Measurements from ENCODE around the gene SESTD1. TPM values are rescaled to one million over a fixed set of nuclear protein-coding genes. Genes with fewer than 3 reads are reported as not detected.

SESTD1 gene
- total and polyA plus RNA-seq, 2 of the 8 experiments (the other 6 are each of a cell fraction or from before 2014, with no cell fraction given) = 5.2 to 49.6 TPM

DNA sequence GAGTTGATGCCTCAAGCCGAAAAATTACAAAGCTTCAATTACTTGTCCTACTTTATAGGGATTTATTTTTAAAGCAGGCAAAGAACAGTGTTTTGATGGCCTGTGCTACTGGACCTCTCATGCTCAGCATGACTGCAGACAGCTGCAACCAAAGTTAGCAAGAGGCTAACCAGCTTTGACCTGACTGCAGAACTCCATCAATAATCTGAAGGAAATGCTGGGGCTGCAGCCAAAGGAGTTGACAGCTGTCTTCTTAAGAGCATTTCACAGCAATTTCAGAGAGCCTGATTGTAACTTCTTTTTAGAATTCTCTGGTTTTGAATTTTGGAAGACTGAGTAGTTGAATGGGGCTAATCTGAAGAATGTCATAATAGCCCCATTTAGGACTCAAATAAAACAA, 46.5 kb upstream of the SESTD1 start:
- no peak overlapping the region for H2AK5ac ChIP-seq (ENCODE audit: low read depth, low read length)
- H3K56ac ChIP-seq (replicated peaks; ENCODE audit: insufficient read length, low read depth, low read length) = no peak overlapping the region
- no peak overlapping the region for H3K4ac ChIP-seq (replicated peaks; ENCODE audit: insufficient read length, low read depth, low read length)
- H3K4me2 ChIP-seq (ENCODE audit: insufficient read depth in 1 of 2, low read depth in 2 of 2, low read length in 2 of 2) = no peak overlapping the region
- no peak overlapping the region for H2BK20ac ChIP-seq (ENCODE audit: low read length)
- H3K23me2 ChIP-seq (ENCODE audit: low read depth, low read length) = no peaks in the 10 kb centered on the region
- ChIA-PET POLR2A (ENCODE audit: partially characterized antibody) (no interaction called here), CTCF (ENCODE audit: partially characterized antibody) (interaction anchor here (0.9 kb wide), 1 partner anchor 12 kb away, joined by 3 read pairs; no protein-coding TSS in a partner anchor)
- H3K4me3 ChIP-seq (ENCODE audit: extremely low read depth in 1 of 4, insufficient read depth in 2 of 4, low read depth in 3 of 4, low read length in 4 of 4) = no peak overlapping the region
- H3K36me3 ChIP-seq (ENCODE audit: control insufficient read depth in 2 of 4, insufficient read depth in 4 of 4, low read length in 3 of 4) = no peaks in the 10 kb centered on the region
- no peak for FAIRE-seq
- H3K79me1 ChIP-seq (ENCODE audit: low read depth, low read length) = no peaks in the 10 kb centered on the region
- H3K9me3 ChIP-seq (ENCODE audit: insufficient read depth in 2 of 2, low read depth in 1 of 2, low read length in 1 of 2) = peaks cover 3 to 6% of the 10 kb centered on the region in 2 experiments; a peak in 1 of 4 replicates
- H2AFZ ChIP-seq (ENCODE audit: low read length) = no peak overlapping the region
- no peak overlapping the region for H3K9ac ChIP-seq (replicated peaks in 1 of 4; ENCODE audit: extremely low read depth in 1 of 4, low read depth in 3 of 4, low read length in 3 of 4)
- H3K27me3 ChIP-seq (replicated peaks in 1 of 4; ENCODE audit: control insufficient read depth in 3 of 4, extremely low read depth in 1 of 4, insufficient read depth in 3 of 4, low read length in 3 of 4) = no peaks in the 10 kb centered on the region
- DNase-seq (ENCODE audit: low read depth in 1 of 2, low spot score in 2 of 2) = no peak
- no peaks in the 10 kb centered on the region for H3K79me2 ChIP-seq (ENCODE audit: control insufficient read depth in 1 of 2, insufficient read depth in 2 of 2, low read length in 2 of 2)
- H3K4me1 ChIP-seq (replicated peaks in 1 of 4; ENCODE audit: control insufficient read depth in 3 of 4, insufficient read depth in 4 of 4, low read length in 3 of 4) = no peaks in the 10 kb centered on the region
- H3K23ac ChIP-seq (ENCODE audit: insufficient read length) = no peak overlapping the region
- no peaks in the 10 kb centered on the region for H4K20me1 ChIP-seq (replicated peaks in 1 of 2; ENCODE audit: control insufficient read depth in 1 of 2, insufficient read depth in 2 of 2, low read length in 2 of 2)
- WGBS, 2 experiments (ENCODE audit: extremely low coverage in 1 of 2, insufficient coverage in 1 of 2, insufficient read length in 1 of 2, insufficient replicate concordance in 2 of 2, low coverage in 1 of 2, low lambda C conversion rate in 2 of 2, missing lambda C conversion rate in 1 of 2) = 94% methylated on average over 1 of the region's 1 CpG; no CpG with 5 or more reads in 1 of the 2 experiments
- no peak overlapping the region for H3K18ac ChIP-seq (ENCODE audit: extremely low read depth, low read length)
- no peak overlapping the region for H3K14ac ChIP-seq (ENCODE audit: insufficient read length)
- no peak overlapping the region for H2BK5ac ChIP-seq (ENCODE audit: low read depth, low read length)
- H4K5ac ChIP-seq (ENCODE audit: insufficient read length, low read depth, low read length) = no peak overlapping the region
- no peak overlapping the region for H2BK15ac ChIP-seq (ENCODE audit: low read length)
- H2BK12ac ChIP-seq (ENCODE audit: low read depth, low read length) = no peak overlapping the region
- no peak overlapping the region for H3K27ac ChIP-seq (ENCODE audit: low read depth, low read length)
- H4K8ac ChIP-seq (ENCODE audit: extremely low read depth, insufficient read depth, low read length) = no peak overlapping the region
- H2BK120ac ChIP-seq (replicated peaks; ENCODE audit: low read depth, low read length) = no peak overlapping the region
- no peak overlapping the region for H4K91ac ChIP-seq (replicated peaks; ENCODE audit: insufficient read length, low read length)
- TF ChIP-seq SRF (IDR thresholded peaks at IDR 0.05; ENCODE audit: low read depth, low read length) (no peak), RNF2 (IDR thresholded peaks at IDR 0.05; ENCODE audit: borderline replicate concordance, low read depth, low read length, missing control alignments, poor library complexity, severe bottlenecking) (no peak), RXRA (IDR thresholded peaks at IDR 0.05; ENCODE audit: insufficient read depth, low read depth, low read length) (no peak)
